Measurements from ENCODE around the gene CAPN7. TPM values are rescaled to one million over a fixed set of nuclear protein-coding genes. Genes with fewer than 3 reads are reported as not detected.

Gene CAPN7
- total and polyA plus RNA-seq, 2 donors (not counting 1 experiment from before 2014, with no cell fraction given) = 25.9 to 38.0 TPM

DNA sequence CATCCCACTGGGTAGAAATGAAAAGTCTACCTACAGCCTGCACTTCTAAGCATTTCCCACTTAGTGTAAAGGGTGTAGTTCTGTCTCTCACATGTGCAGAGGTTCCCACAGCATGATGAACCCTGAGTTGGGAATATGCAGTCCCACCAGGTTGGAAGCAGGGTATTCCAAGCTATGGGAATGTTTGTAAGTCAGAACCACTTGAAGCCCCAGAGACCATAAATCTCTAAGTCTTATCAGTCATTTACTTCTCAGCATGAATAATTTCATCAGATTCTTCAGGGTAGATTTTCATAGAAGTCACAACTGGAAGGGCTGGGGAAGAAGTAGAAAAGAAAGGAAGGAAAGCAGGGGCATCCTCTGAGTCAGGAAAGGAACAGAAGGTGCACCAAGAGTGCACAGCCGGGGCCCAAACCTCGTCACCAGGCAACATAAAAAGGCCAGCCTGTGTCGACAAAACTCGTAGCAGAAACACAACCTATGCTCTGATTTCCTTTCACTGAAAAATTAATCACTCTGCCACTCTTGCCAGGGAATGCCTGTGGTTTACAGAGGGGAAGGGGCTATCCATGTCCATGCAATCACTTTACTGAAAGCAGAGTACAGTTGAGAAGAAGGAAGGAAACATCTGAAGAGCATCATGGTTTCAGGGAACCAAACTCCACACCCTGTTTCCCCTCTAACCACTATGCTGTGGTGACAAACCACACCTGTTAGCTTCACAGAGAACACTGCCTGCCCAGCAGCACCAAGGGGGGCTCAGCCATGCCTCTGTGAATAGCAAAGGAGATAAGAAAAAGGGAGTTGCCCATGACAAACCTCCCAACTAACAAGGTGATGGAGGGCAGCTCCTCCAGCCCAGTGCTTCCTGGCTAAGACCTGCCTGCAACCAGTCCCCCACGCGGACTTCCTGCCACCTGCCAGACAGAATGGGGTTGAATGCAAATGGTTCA, 85.8 kb downstream of the CAPN7 start:
- Histone ChIP-seq H3K27me3 (ENCODE audit: control insufficient read depth, insufficient read depth, low read length) (no peaks in the 10 kb centered on the region), H3K79me2 (ENCODE audit: control insufficient read depth, insufficient read depth, low read length) (no peaks in the 10 kb centered on the region), H4K20me1 (ENCODE audit: control insufficient read depth, extremely low read depth, insufficient read depth, low read length) (no peaks in the 10 kb centered on the region), H3K36me3 (ENCODE audit: control insufficient read depth, insufficient read depth, low read length) (no peaks in the 10 kb centered on the region), H3K9ac (ENCODE audit: insufficient read depth, low read length) (no peak overlapping the region), H2AFZ (ENCODE audit: low read length) (no peak overlapping the region), H3K9me3 (ENCODE audit: control insufficient read depth, insufficient read depth, low read depth, low read length) (no peaks in the 10 kb centered on the region), H3K4me2 (ENCODE audit: extremely low read depth, insufficient read depth, low read length) (no peak overlapping the region), H3K4me3 (replicated peaks in 1 of 4; ENCODE audit: control extremely low read depth in 1 of 4, insufficient read depth in 1 of 4, low read depth in 3 of 4, low read length in 4 of 4) (no peak overlapping the region), H3K27ac (ENCODE audit: insufficient read depth, low read length) (no peak overlapping the region), H3K4me1 (ENCODE audit: control insufficient read depth, extremely low read depth, insufficient read depth, low read length) (no peaks in the 10 kb centered on the region)
- no peak for TF ChIP-seq EZH2 (IDR thresholded peaks at IDR 0.05; ENCODE audit: low read length, missing control alignments)
- TF ChIP-seq, protein P1, sequence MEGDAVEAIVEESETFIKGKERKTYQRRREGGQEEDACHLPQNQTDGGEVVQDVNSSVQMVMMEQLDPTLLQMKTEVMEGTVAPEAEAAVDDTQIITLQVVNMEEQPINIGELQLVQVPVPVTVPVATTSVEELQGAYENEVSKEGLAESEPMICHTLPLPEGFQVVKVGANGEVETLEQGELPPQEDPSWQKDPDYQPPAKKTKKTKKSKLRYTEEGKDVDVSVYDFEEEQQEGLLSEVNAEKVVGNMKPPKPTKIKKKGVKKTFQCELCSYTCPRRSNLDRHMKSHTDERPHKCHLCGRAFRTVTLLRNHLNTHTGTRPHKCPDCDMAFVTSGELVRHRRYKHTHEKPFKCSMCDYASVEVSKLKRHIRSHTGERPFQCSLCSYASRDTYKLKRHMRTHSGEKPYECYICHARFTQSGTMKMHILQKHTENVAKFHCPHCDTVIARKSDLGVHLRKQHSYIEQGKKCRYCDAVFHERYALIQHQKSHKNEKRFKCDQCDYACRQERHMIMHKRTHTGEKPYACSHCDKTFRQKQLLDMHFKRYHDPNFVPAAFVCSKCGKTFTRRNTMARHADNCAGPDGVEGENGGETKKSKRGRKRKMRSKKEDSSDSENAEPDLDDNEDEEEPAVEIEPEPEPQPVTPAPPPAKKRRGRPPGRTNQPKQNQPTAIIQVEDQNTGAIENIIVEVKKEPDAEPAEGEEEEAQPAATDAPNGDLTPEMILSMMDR (conservative IDR thresholded peaks at IDR 0.05 in 1 of 2, IDR thresholded peaks at IDR 0.05 in 1 of 2; ENCODE audit: low read depth in 1 of 2, low read length in 2 of 2) = no peak
- DNase-seq (ENCODE audit: low read depth in 2 of 2) = peak; percentile 42 to 67

DNA sequence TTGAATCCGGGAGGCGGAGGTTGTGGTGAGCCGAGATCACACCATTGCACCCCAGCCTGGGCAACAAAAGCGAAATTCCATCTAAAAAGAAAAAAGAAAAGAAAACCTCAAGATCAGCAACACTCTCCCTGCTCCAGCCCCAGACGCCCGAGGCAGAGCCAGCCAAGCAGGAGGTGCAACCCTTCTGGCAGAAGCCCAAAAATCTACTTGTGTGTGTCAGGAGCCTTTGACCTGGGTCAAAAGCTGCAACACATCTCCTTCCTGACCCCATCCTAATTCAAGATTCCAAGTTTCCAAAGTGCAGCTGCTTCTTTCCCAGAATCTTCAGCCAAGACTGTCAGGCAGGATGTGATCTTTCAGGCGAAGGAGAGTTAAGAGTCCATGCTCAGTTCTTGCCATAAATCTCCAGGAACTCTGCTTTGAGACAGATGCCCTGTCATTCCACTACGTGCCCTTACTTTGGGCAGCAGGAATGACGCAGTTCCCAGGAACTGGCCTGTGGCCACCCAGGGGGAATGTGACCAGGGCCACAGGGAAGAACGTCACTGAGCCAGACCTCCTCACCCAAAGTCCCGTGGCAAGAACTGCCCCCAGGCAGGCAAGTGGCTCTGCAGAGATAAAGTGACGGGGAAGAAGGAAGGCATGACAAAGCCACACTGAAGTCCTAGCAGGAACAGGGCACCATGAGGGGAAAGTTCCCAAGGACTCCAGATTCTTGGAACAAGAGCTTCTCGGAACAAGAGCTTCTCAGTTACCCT, 86.9 kb downstream of the CAPN7 start:
- H3K4me1 ChIP-seq (ENCODE audit: control insufficient read depth, extremely low read depth, insufficient read depth, low read length) = no peaks in the 10 kb centered on the region
- H3K27me3 ChIP-seq (ENCODE audit: control insufficient read depth, insufficient read depth, low read length) = no peaks in the 10 kb centered on the region
- H3K4me2 ChIP-seq (ENCODE audit: extremely low read depth, insufficient read depth, low read length) = no peak overlapping the region
- H2AFZ ChIP-seq (ENCODE audit: low read length) = no peak overlapping the region
- H4K20me1 ChIP-seq (ENCODE audit: control insufficient read depth, extremely low read depth, insufficient read depth, low read length) = no peaks in the 10 kb centered on the region
- no peaks in the 10 kb centered on the region for H3K79me2 ChIP-seq (ENCODE audit: control insufficient read depth, insufficient read depth, low read length)
- DNase-seq (ENCODE audit: low read depth in 2 of 2) = peak; percentile 50 to 78
- no peak overlapping the region for H3K4me3 ChIP-seq (replicated peaks in 1 of 4; ENCODE audit: control extremely low read depth in 1 of 4, insufficient read depth in 1 of 4, low read depth in 3 of 4, low read length in 4 of 4)
- no peaks in the 10 kb centered on the region for H3K36me3 ChIP-seq (ENCODE audit: control insufficient read depth, insufficient read depth, low read length)
- H3K27ac ChIP-seq (ENCODE audit: insufficient read depth, low read length) = no peak overlapping the region
- TF ChIP-seq, protein P1 (conservative IDR thresholded peaks at IDR 0.05 in 1 of 2, IDR thresholded peaks at IDR 0.05 in 1 of 2; ENCODE audit: low read depth in 1 of 2, low read length in 2 of 2) = no peak
- H3K9me3 ChIP-seq (ENCODE audit: control insufficient read depth, insufficient read depth, low read depth, low read length) = no peaks in the 10 kb centered on the region
- no peak overlapping the region for H3K9ac ChIP-seq (ENCODE audit: insufficient read depth, low read length)

DNA sequence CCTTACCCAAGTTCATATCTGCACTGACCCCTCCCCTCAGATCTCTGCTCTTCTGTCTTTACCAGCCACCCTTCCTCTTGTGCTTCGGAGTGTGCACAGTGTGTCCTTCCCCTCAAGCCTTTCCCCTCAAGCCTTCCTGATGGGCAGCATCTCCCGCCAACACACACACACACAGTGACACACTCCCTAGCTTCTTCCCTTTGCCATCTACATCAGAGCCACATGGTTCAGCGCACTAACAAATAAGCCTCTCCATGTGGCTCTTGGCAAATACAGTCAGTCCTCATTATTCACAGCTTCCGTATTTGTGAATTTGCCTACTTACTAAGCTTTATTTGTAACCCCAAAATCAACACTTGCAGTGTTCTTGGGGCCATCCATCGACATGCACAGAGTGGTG, 88.9 kb downstream of the CAPN7 start:
- H3K4me2 ChIP-seq (ENCODE audit: extremely low read depth, insufficient read depth, low read length) = no peak overlapping the region
- no peak overlapping the region for H3K27ac ChIP-seq (ENCODE audit: insufficient read depth, low read length)
- H4K20me1 ChIP-seq (ENCODE audit: control insufficient read depth, extremely low read depth, insufficient read depth, low read length) = no peaks in the 10 kb centered on the region
- no peaks in the 10 kb centered on the region for H3K9me3 ChIP-seq (ENCODE audit: control insufficient read depth, insufficient read depth, low read depth, low read length)
- H3K4me1 ChIP-seq (ENCODE audit: control insufficient read depth, extremely low read depth, insufficient read depth, low read length) = no peaks in the 10 kb centered on the region
- H2AFZ ChIP-seq (ENCODE audit: low read length) = no peak overlapping the region
- H3K4me3 ChIP-seq (replicated peaks in 1 of 4; ENCODE audit: control extremely low read depth in 1 of 4, insufficient read depth in 1 of 4, low read depth in 3 of 4, low read length in 4 of 4) = no peak overlapping the region
- no peak overlapping the region for H3K9ac ChIP-seq (ENCODE audit: insufficient read depth, low read length)
- H3K27me3 ChIP-seq (ENCODE audit: control insufficient read depth, insufficient read depth, low read length) = no peaks in the 10 kb centered on the region
- no peaks in the 10 kb centered on the region for H3K36me3 ChIP-seq (ENCODE audit: control insufficient read depth, insufficient read depth, low read length)
- H3K79me2 ChIP-seq (ENCODE audit: control insufficient read depth, insufficient read depth, low read length) = no peaks in the 10 kb centered on the region
- TF ChIP-seq, protein P1 (conservative IDR thresholded peaks at IDR 0.05 in 1 of 2, IDR thresholded peaks at IDR 0.05 in 1 of 2; ENCODE audit: low read depth in 1 of 2, low read length in 2 of 2) = no peak
- no peak for TF ChIP-seq EZH2 (IDR thresholded peaks at IDR 0.05; ENCODE audit: low read length, missing control alignments)
- DNase-seq (ENCODE audit: low read depth in 2 of 2) = peak in 1 of 2 donors; percentile 55

All from fibroblast of lung (primary cell).